GM12873 (cell line): ENCODE results near the gene IL17C.

Experiments used
- CTCF ChIP-seq: IDR thresholded peaks from 2 replicates; pipeline ENCODE4 v1.5.1; 2012; ENCODE audit warnings: low read depth, mild to moderate bottlenecking, moderate library complexity, low read length, control low read depth; ENCODE audit not compliant: insufficient read depth; ENCODE audit errors: missing control alignments

The IL17C gene

GRCh38 chr16:88642881-88643643 lies 4.7 kb downstream of the IL17C start:
- TF ChIP-seq CTCF: no peak

GRCh38 chr16:88643644-88643932 lies 5.2 kb downstream of the IL17C start:
- no peak for TF ChIP-seq CTCF

GRCh38 chr16:88645455-88645854 lies 7.1 kb downstream of the IL17C start:
- no peak for TF ChIP-seq CTCF

GRCh38 chr16:88645941-88646340 lies 7.6 kb downstream of the IL17C start:
- TF ChIP-seq CTCF: no peak

GRCh38 chr16:88646345-88647034 lies 8.1 kb downstream of the IL17C start:
- TF ChIP-seq CTCF: no peak

GRCh38 chr16:88647178-88648070 lies 9.1 kb downstream of the IL17C start:
- TF ChIP-seq CTCF: no peak
